NCI-H1694 treated with DMSO at 0.1 percent for 48 hours (cell line): ENCODE results near the gene VAV2.

Source experiments
- DNase-seq: peaks from one replicate; lab custom pipeline; 2025; lab: John Stamatoyannopoulos, UW

VAV2 gene

DNA sequence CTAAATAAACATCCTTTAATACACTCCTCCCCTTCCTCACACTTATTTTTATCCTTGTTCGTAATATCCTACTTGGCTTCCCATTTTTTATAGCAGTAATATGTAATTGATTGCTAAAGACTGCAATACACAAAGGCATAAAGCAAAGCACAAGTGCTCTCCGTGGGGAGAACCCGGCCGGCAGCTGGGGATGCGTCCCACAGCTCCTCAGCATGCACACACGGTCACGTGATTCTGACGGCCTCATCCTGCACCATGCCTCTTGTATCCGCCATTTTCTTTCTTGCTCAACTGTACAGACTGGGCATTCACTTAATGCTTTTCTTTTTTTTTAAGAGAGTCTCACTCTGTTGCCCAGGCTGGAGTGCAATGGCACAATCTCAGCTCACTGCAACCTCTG is 36.0 kb upstream of the VAV2 start:
- DNase-seq: no peak

DNA sequence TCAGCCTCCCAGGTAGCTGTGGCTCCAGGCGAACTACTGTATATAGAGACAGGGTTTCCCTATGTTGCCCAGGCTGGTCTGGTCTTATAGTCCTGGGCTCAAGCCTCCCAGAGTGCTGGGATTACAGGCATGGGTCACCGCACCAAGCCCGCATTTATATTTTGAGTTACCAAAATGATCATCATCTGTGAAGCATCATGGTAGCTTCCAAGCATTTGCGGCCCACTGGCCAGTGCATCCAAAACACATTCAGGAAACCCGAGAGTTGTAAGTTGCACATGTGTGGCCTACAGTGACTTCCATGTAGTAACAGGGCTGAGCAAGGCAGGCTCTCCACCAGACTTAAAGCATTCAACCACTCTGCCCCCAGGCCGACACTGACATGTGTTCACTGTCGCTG is 35.4 kb upstream of the VAV2 start:
- no peak for DNase-seq

DNA sequence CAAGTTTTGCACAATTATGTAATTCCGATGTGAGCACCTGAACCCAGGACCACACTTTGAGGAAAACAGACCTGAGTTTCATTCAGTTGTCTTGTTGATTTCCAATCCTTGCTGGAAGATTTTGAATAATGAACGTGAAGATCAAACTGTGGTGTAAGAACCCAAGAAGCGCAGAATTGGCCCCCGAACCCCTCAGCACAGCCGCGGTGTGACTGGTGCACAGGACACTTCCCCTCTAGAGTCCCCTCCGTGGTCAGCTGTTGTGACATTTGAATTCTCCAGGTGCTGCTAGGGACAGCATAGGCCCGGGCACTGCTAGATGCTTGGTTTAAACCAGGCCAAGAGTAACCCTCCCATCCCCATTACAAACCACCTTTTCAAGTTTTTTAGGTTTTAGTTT is 34.9 kb upstream of the VAV2 start:
- DNase-seq: no peak

DNA sequence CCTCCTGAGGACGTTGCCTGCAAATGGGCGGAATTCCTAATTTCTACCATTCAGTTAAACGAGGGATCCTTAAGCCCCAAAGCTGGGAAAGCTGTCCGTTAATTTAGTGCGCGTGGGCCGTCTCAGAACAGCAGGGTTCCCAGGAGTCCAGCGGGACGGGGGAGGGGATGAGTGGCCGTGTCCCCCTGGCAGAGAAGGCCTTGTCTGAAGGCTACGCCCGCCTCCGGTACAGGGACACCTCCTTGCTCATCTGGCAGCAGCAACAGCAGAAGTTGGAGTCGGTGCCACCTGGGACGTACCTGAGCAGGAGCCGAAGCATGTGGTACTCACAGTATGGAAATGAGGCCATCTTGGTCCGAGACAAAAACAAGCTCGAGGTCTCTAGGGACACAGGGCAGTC is 34.5 kb upstream of the VAV2 start:
- no peak for DNase-seq

DNA sequence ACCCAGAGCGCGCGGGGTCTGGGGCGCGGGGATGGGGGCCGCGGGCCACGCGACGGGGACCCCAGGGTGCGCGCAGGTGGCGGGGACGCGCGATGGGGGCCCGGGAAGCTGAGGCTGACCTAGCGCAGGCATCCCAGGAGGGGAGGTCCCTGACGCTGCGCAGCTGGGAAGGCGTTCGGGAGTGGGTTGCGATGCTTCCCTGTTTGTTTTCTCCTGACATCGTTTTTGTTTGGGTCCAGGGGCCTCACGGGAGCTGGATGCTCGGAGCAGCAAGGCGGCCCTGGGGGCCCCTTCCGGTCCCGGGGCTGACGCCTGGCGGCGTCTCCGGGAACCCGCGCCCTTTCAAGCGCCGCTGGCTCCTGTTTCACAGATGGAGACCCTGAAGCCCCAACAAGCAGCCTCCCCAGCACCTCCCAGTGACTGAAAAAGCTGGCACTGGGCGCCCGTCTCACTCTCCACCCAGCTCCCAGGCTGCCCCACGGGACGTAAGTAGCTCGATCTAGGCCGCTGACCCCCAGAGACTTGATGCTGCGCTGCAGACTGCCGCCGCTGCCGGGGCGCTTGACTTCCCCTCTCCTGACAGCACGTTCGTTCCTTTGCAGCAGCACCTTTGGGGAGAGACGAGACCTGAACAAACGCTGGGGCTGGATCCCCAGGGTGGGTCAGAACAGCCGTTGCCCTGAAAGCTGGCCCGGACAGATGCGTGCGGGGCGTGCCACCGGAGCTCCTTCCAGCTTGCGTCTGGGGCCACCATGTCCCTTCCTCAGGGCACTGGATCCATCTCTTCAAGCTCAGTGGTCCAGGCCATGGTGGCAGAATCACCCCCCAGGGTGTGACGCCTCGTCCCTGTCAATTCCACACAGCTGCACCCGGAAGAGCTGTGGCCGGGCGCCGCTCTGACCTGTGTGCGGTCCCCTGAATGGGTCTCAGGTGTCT is 33.8 kb upstream of the VAV2 start:
- no peak for DNase-seq

DNA sequence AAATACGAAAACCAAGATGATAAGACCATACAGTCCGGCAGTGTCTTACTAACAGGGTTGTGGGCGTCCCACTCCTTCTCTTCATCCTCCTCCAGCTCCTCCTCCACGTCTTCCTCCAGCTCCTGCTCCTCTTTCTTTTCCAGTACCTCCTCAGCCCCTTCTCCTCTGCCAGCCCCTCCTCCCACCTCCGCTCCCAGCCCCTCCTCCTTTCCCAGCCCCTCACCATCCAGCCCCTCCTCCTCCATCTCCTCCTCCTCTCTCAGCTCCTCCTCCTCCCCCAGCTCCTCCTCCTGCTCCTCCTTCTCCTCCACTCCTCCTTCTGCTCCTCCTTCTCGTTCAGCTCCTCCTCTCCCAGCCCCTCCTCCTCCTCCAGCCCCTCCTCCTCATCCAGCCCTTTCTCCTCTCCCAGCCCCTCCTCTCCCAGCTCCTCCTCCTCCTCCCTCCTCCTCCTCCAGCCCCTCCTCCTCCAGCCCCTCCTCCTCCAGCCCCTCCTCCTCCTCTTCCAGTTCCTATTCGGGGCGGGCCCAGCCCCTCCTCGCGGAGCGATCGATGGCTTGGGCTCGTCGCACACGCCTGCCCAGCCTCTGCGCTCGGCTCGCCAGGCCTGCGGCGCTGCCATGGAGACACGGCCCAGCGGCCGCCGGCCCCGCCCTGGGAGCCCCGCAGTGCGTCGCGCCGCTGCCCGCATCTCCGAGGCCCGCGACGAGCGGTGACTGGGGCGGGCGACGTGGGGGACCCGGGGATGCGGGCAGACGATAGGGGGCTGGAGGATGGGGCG is 32.9 kb upstream of the VAV2 start, which contains the start of gene BRD3OS:
BRD3OS (plus strand) TSS at position 654 of the 778 bp plus-strand sequence. CDS start 1,267 bp downstream, outside the sequence.
- peak; percentile 94 for DNase-seq

DNA sequence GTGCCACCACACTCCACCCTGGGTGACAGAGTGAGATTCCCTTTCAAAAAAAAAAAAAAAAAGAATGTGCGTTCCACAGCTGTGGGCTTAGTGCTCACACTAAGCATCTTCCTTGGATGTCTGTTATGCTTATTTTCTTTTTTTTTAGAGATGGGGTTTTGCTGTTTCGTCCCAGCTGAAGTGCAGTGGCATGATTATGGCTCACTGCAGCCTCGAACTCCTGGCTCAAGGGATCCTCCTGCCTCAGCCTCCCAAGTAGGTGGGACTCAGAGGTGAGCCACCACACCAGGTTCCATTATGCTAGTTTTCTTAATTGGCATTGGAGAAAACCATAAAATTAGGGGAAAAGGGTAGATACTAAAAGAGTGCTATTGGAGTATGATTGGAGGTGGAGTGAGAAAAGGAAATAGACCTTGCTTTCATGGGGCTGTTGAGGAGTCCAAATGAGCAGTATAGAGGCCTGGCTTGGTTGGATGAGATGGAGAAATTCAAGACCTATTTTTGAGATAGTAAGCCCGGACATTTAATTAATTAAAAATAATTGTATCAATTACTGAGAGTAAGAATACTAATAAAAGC is 32.2 kb upstream of the VAV2 start:
- DNase-seq: no peak

DNA sequence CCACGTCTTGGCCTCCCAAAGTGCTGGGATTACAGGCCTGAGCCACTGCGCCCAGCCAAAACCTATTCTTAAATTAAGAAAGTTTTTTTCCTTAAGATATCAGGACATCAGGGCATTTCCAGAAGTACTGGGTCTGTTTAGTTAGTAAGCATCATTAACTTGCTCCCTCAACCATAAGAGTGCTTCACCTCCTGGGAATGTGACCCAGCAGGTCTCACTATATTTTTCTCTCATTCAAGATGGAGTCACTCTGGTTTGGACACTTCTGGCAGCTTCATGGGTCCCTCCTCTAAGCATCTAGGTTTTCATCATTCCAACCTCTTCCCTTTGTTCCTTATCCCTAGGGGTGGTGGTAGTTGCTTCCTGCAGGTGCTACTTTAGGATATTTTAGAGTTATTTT is 22.8 kb upstream of the VAV2 start:
- DNase-seq: no peak

DNA sequence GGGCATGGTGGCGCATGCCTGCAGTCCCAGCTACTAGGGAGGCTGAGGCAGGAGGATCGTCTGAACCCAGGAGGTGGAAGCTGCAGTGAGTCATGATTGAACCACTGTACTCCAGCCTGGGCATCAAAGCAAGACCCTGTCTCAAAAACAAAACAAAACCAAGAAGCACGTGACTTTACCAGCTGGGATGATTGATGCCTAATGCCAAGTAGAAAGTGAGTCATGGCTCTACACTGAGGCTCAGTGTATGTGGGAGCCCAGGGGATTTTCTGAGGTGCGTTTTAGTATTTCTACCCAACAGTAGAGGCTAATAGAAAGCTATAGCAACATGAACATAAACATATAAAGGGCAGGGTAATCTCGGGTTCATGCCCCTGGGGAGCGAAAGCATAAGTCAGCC is 19.3 kb upstream of the VAV2 start:
- DNase-seq: no peak

DNA sequence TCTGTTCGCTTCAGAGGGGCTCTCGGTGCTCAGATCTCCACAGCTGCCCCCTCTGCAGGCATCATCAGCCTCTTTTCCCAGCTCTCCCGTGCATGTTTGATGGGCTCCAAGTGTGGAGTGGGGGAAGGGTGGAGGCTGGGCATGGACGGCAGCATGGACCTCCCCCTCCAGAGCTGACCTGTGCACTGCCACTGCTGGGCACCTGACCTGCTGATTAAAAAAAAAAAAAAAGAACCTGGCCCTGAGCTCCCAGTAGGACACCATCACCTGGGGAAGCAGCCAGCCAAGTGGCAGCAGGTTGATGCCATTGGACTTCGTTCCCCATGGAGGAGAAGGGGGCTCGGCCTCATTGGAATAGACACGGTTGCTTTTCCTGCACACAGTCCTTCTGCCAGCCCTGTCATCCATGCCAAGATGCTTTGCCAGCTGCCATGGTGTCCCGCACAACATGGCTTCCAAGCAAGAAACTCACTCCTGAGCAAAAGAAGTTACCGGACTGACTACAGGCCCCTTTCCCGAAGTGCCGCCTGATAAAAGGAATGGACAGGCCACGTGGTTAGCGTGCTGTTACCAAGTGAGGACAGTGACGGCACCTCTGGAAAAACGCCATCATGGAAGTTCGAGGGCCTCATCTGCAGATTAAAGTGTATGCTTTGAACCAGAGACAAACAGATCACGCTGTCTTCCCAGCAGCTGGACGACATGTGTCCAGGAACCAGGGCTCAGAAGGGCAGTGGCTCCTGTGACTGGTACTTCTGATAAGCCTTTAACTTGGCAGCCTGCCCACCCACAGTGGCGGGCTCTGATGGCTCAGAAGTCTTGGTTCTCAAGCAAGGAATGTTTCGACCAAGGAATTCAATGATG is 18.4 kb upstream of the VAV2 start:
- DNase-seq: no peak

DNA sequence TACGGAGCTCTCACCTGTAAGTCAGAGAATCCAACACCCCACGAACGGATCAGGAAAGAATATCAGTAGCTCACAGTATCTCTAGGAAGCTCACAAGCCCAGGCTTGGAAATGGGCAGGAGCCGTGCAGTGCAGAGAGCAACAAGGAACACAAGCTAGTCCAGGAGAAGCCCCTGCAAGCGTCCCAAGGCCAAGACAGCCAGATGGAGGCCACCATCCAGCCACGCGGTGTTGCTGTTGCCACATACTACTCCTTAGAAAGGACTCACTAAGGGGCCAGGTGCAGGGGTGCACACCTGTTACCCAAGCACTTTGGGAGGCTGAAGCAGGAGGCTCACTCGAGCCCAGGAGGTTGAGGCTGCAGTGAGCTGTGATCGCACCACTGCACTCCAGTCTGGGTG is 15.4 kb upstream of the VAV2 start:
- no peak for DNase-seq

DNA sequence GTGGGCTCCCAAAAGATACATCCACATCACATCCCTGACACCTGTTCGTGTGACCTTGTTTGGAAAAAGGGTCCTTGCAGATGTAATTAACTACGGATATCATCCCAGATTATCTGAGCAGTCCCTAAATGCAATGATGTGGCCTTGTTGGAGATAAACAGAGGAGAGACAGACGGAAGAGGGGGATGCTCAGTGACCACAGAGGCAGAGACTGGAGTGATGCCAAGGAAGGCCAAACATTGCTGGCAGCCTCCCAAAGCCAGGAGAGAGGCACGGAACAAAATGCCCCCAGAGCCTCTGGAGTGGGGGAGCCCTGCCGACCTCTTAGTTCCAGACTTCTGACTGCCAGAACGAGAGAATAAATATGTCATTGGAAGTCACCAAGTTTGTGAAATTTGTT is 15.0 kb upstream of the VAV2 start:
- DNase-seq: no peak

DNA sequence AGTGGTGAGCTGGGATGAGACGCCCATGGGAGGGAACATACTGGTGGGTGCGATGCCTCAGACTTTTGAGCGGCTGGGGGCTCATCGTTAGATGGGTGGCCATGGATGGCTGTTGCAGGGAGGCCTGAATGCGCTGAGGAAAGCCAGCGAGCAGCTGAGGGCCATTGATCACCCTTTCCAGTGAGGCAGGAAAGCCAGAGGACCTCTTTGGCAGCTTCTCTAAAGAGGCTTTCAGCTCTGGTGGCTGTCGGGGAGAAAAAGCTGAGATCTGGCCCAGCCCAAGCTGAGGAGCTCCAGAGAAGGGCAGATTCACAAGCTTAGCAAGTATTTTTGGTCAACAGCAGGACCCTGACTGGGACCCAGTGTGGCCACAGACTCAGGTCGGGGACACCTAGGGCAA is 13.3 kb upstream of the VAV2 start:
- no peak for DNase-seq

DNA sequence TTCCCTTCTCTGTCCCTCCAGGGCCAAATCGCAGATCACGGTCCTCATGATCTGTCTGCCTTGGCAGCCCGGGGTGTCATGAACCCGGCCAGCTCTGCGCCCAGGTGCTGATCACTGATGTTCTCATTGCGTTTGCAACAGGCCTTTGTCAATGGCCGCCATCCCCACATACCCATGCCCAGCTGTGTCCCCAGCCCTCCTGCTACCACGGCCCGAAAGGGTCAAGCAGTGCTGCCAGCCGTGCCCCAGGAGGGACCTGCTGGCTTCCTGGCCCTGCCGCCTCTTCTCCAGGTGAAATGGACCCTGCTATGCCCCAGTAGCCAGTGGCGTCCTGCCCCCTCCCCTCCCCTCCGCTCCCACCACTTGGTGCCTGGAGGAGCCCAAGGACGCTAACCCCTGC is 12.8 kb upstream of the VAV2 start:
- no peak for DNase-seq

DNA sequence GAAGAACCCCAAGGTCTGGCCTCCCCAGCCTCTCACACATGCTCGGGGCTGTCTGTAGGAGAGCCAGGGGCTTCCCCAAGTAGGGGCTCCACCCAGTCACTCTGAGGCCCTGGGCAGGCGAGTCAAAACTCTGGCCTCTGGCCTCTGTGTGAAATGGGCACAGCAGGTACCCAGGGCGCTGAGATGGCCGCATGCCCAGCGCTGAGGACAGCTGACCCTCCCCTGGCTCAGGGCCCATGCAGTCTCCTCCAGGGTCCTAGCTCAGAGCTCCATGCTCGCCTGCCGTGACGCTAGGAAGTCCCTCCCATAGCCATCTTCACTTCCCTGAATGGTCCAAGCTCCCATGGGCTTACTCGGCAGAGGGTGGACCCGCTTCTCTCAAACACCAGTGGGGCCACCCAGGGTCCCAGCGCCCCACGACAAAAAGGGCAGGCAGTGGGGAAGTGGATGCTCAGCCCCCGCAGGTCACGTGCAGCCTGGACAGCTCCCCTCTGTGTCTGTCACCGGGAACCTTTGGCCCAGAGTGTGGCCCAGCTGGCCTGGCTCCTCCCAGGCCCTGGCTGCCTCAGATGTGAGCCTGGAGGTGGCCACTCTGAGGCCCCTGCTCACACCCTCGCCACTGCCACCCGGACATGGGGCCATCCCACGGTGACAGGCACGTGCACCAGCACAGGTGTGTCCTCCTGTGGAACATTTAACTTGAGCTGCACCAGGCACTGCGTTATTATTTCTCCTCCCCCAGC is 12.2 kb upstream of the VAV2 start:
- DNase-seq: no peak

DNA sequence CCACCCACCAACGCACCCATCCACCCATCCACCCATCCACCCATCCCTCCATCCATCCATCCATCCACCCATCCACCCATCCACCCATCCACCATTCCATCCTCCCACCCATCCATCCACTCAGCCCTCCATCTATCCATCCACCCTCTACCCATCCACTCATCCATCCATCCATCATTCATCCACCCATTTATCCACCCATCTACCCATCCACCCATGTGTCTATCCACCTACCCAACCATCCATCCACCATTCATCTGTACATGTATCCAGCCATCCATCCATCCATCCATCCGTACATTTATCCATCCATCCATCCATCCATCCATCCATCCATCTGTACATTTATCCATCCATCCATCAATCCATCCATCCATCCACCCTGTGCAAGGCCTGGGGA is 11.1 kb upstream of the VAV2 start:
- no peak for DNase-seq

DNA sequence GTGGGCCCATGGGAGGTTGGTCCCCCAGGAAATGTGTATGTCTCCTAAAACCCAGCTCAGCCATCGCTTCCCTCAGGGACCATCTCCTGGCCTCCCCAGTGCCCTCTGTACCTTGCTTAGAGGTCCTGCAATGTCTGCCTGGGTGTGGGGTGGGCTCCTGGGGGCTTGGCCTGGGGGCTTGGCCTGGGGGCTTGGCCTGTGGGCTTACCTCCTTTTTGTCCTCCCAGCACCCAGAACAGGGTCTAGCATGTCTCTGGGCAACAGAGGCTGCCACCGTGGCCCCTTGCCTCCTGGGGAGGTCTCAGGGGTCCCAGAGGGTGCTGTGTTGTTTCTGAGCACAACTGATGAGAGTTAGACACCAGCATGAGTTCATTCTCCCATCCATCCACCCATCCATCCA is 10.7 kb upstream of the VAV2 start:
- no peak for DNase-seq

DNA sequence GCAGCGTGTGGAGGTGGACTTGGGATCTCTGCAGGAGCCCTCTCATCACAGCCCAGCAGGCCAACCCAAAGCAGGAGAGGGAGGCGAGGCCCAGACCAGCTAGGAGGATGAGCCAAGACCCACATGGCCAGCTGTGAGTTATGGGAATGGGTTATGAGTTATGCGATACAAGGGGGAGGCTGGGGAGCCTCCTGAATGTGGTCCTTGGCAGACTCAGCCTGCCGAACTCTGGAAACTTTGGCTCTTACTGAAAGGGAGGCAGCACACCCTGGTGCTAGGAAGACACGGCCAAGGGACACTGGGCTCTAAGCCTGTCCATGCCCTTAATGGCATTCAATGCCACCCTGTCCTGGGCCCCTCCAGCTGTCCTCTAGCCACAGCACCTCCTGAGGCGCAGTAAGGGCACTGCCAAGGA is 7.7 kb upstream of the VAV2 start:
- DNase-seq: no peak

DNA sequence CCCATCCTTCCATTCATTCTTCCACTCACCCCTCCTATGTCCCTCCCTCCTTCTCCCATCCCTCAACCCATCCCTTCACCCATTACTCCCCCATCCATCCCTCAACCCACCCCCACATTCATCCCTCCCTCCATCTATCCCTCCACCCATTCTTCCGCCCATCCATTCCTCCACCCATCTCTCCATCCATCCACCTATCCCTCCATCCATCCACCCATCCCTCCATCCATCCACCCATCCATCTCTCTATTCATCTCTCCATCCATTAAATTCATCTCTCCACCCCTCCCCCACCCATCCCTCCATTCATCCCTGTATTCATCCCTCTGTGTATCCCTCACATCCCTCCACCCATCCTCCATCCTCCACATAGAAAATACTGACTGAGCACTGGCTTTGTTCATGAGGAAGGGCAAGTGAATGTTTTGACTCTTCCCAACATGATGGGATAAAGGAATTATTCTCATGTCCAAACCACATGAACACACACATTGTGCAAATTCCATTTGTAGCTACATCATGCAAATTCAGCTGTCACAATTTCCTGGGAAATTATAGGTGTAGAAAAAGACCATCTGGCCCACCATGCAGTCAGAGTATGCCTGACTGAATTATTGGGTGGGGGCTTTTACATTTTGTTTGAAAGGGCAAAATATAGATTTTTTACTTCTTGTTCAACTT is 6.9 kb upstream of the VAV2 start:
- DNase-seq: peak; percentile 42

DNA sequence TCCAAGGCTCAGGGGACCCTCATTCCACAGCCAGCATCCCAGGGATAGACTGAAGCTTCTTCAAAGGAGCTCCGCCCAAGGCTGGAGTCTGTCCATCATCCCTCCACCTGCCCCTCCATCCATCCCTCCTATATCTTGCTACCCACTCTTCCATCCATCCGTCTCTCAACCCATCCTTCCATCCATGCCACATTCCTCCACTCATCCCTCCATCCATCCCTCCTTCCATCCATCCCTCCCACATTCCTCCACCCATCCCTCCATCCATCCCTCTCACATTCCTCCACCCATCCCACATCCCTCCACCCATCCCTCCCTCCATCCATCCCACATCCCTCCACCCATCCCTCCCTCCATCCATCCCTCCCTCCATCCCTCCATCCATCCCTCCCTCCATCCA is 5.5 kb upstream of the VAV2 start:
- DNase-seq: no peak
